Endothelial cell of umbilical vein (primary cell): ENCODE data around the gene KCNE3. TPM values are rescaled to one million over a fixed set of nuclear protein-coding genes. Genes with fewer than 3 reads are reported as not detected.

ENCODE experiments used
- BruUV-seq: library from RNA; stranded (reverse); fragments of 400-500 nt; replicated peaks from 2 replicates; lab custom pipeline; 2021; lab: Mats Ljungman, UMichigan
- CTCF ChIA-PET: fragments of 300-600, 350-600 bp; sonication (Branson Sonifier 250); formaldehyde crosslinking; loops from one replicate; lab custom pipeline; 2021; ENCODE audit warnings: antibody characterized with exemption, inconsistent platforms; lab: Charles Lee
- POLR2A ChIA-PET: fragments of 300-600, 350-600 bp; sonication (Branson Sonifier 250); formaldehyde crosslinking; loops from one replicate; lab custom pipeline; 2021; ENCODE audit warnings: antibody characterized with exemption, inconsistent platforms; lab: Charles Lee
- DNase-seq: peaks from one replicate; pipeline ENCODE4 v3.0.0-alpha.2; 2011; ENCODE audit warnings: low read depth, low spot score
- FAIRE-seq: peaks from 2 replicates; lab custom pipeline; 2011; peaks lifted over from hg19 to GRCh38; lab: Jason Lieb, UNC
- H2AFZ ChIP-seq: 2 replicates; pipeline ENCODE4 v1.6.0; 2012; ENCODE audit warnings: low read depth, low read length, control low read depth, inconsistent platforms
- H3K27ac ChIP-seq: 2 replicates; pipeline ENCODE4 v1.5.1; 2011; ENCODE audit warnings: low read depth, mild to moderate bottlenecking, control low read depth, low read length, moderate library complexity; ENCODE audit not compliant: insufficient read depth
- H3K27me3 ChIP-seq, 2 experiments: 2 replicates each; pipeline versions ENCODE4 v1.6.0 to v1.6.1; 2011; ENCODE audit warnings: low read length in 2 of 2, mixed read lengths in 1 of 2; ENCODE audit not compliant: control insufficient read depth in 2 of 2, insufficient read depth in 2 of 2
- H3K36me3 ChIP-seq, 2 experiments: 2 replicates in 1 of 2; 3 replicates in 1 of 2; pipeline ENCODE4 v1.5.1; 2011; ENCODE audit warnings: low read length in 2 of 2, mild to moderate bottlenecking in 1 of 2, moderate library complexity in 1 of 2; ENCODE audit not compliant: control insufficient read depth in 2 of 2, insufficient read depth in 2 of 2; ENCODE audit errors: extremely low read depth in 1 of 2
- H3K4me1 ChIP-seq: 3 replicates; pipeline ENCODE4 v1.5.1; 2011; ENCODE audit warnings: mild to moderate bottlenecking, low read length; ENCODE audit not compliant: control insufficient read depth, insufficient read depth; ENCODE audit errors: extremely low read depth
- H3K4me2 ChIP-seq: 2 replicates; pipeline ENCODE4 v1.6.1; 2011; ENCODE audit warnings: low read length, control low read depth, mixed read lengths; ENCODE audit not compliant: insufficient read depth
- H3K4me3 ChIP-seq, 3 experiments: fragments of 200-600 bp in 1 of 3; sonication (generic), shearing (Covaris generic) in 1 of 3; replicated peaks in 1 of 3; 2 replicates each; pipeline ENCODE4 v1.5.1; 2011 to 2016; ENCODE audit warnings: control low read depth in 3 of 3, low read length in 3 of 3, mild to moderate bottlenecking in 2 of 3, inconsistent platforms in 1 of 3, low read depth in 1 of 3, moderate library complexity in 1 of 3; ENCODE audit not compliant: insufficient read depth in 1 of 3
- H3K79me2 ChIP-seq: 2 replicates; pipeline ENCODE4 v1.6.0; 2012; ENCODE audit warnings: low read length, inconsistent platforms; ENCODE audit not compliant: control insufficient read depth, insufficient read depth
- H3K9ac ChIP-seq: replicated peaks from 2 replicates; pipeline ENCODE3; 2011; ENCODE audit warnings: low read length, control low read depth; ENCODE audit not compliant: insufficient read depth; ENCODE audit errors: extremely low read depth
- H3K9me1 ChIP-seq: replicated peaks from 3 replicates; pipeline ENCODE4 v1.6.0; 2011; ENCODE audit warnings: mild to moderate bottlenecking, low read length; ENCODE audit not compliant: control insufficient read depth, insufficient read depth; ENCODE audit errors: extremely low read depth
- H3K9me3 ChIP-seq: replicated peaks from 2 replicates; pipeline ENCODE4 v1.5.1; 2012; ENCODE audit warnings: low read length, inconsistent platforms; ENCODE audit not compliant: control insufficient read depth, insufficient read depth
- H4K20me1 ChIP-seq: replicated peaks from 2 replicates; pipeline ENCODE3; 2011; ENCODE audit warnings: mild to moderate bottlenecking, low read length; ENCODE audit not compliant: control insufficient read depth, insufficient read depth; ENCODE audit errors: extremely low read depth
- CTCF ChIP-seq, 2 donors: IDR thresholded peaks; 1 replicate in 1 of 2; 2 replicates in 1 of 2; pipeline ENCODE4 v1.5.1; 2011; ENCODE audit warnings: low read length in 2 of 2, mild to moderate bottlenecking in 2 of 2, moderate library complexity in 2 of 2, control low read depth in 1 of 2, inconsistent platforms in 1 of 2, low read depth in 1 of 2; ENCODE audit not compliant: insufficient read depth in 1 of 2; ENCODE audit errors: extremely low read depth in 1 of 2
- FOS ChIP-seq: IDR thresholded peaks from 2 replicates; pipeline ENCODE4 v1.6.1; 2011; ENCODE audit warnings: mild to moderate bottlenecking, low read length, moderate library complexity, borderline replicate concordance; ENCODE audit not compliant: insufficient read depth
- GATA2 ChIP-seq: IDR thresholded peaks from 2 replicates; pipeline ENCODE4 v1.7.0; 2011; ENCODE audit warnings: low read depth, mild to moderate bottlenecking, moderate library complexity, mixed read lengths, low read length; ENCODE audit not compliant: insufficient read length, insufficient read depth
- JUN ChIP-seq: IDR thresholded peaks from 2 replicates; pipeline ENCODE4 v1.6.1; 2011; ENCODE audit warnings: borderline replicate concordance, low read depth; ENCODE audit not compliant: insufficient read length, insufficient read depth
- MAX ChIP-seq: IDR thresholded peaks from 2 replicates; pipeline ENCODE4 v1.6.1; 2011; ENCODE audit not compliant: insufficient read depth, insufficient read length
- MYC ChIP-seq: IDR thresholded peaks from one replicate; pipeline ENCODE4 v1.6.1; 2011; ENCODE audit warnings: mild to moderate bottlenecking, low read depth, low read length
- POLR2A ChIP-seq: IDR thresholded peaks from 2 replicates; pipeline ENCODE4 v1.6.1; 2012; ENCODE audit warnings: low read depth, mild to moderate bottlenecking, control low read depth, low read length
- POLR2AphosphoS5 ChIP-seq: IDR thresholded peaks from 2 replicates; pipeline ENCODE4 v1.6.1; 2012; ENCODE audit warnings: low read depth, mild to moderate bottlenecking, control low read depth, low read length, moderate library complexity; ENCODE audit not compliant: insufficient read depth
- dilution Hi-C: fragments of 300-500 bp; cut with MboI; formaldehyde crosslinking; loops from one replicate; pipeline ENCODE4 v1.15.0; 2019; ENCODE audit warnings: low sequenced_read_pairs; ENCODE audit not compliant: extremely low pct_ligation_motif_present
- intact Hi-C: fragments of 100-400 bp; cut with micrococcal nuclease; formaldehyde crosslinking; loops from one replicate; pipeline ENCODE4 v1.10.0; 2022
- polyA plus RNA-seq, 4 experiments: library from polyadenylated mRNA; depleted of rRNA in 3 of 4; stranded (reverse) in 3 of 4; unstranded in 1 of 4; fragments of >200 nt; gene quantifications; 2 replicates each; pipeline versions ENCODE4 v1.2.1 to v1.2.3, GENCODE V29; 2011 to 2012; ENCODE audit warnings: missing spikeins in 1 of 4
- total RNA-seq: library from RNA; stranded (reverse); gene quantifications from 2 replicates; pipeline ENCODE4 v1.2.3, GENCODE V29; 2021

The KCNE3 gene
- total and polyA plus RNA-seq, 2 donors (not counting 3 experiments of a cell fraction or from before 2014, with no cell fraction given): 0.97 to 2.2 TPM

GRCh38 chr11:74478877-74479731 is 11.8 kb upstream of the KCNE3 start:
- no peak overlapping the region for H3K9ac ChIP-seq
- H2AFZ ChIP-seq: no peak overlapping the region
- no peak overlapping the region for H3K27ac ChIP-seq
- H3K36me3 ChIP-seq: no peaks in the 10 kb centered on the region
- no TSS peak for BruUV-seq
- ChIA-PET POLR2A (no interaction called here), CTCF (interaction anchor here (1.5 kb wide), 1 partner anchor 25 kb away, joined by 4 read pairs; no protein-coding TSS in a partner anchor)
- intact Hi-C loops (no loop called here), dilution Hi-C loops (loop anchor here (10.0 kb wide), 1 partner anchor 396 kb away; no protein-coding TSS in a partner anchor)
- no peaks in the 10 kb centered on the region for H3K79me2 ChIP-seq
- no peak overlapping the region for H3K4me3 ChIP-seq
- no peak for TF ChIP-seq POLR2A
- TF ChIP-seq FOS: no peak
- no peak for TF ChIP-seq JUN
- no peak for FAIRE-seq
- DNase-seq: no peak
- no peaks in the 10 kb centered on the region for H3K4me1 ChIP-seq
- no peaks in the 10 kb centered on the region for H3K9me1 ChIP-seq
- peaks cover 0 to 2% of the 10 kb centered on the region in 2 experiments for H3K27me3 ChIP-seq
- no peaks in the 10 kb centered on the region for H4K20me1 ChIP-seq
- no peak overlapping the region for H3K4me2 ChIP-seq
- H3K9me3 ChIP-seq: no peaks in the 10 kb centered on the region

- ChIA-PET POLR2A (no interaction called here), CTCF (interaction anchor here (1.1 to 1.4 kb wide), 3 partner anchors 23 to 89 kb away, joined by 3 to 10 read pairs (median 4); no protein-coding TSS in a partner anchor)
- H3K9ac ChIP-seq: no peak overlapping the region
- peaks cover 3% of the 10 kb centered on the region for H3K4me1 ChIP-seq
- H2AFZ ChIP-seq: no peak overlapping the region
- intact Hi-C loops (no loop called here), dilution Hi-C loops (loop anchor here (10.0 kb wide), 1 partner anchor 398 kb away; no protein-coding TSS in a partner anchor)
- no peaks in the 10 kb centered on the region for H3K9me3 ChIP-seq
- no peaks in the 10 kb centered on the region for H4K20me1 ChIP-seq
- H3K4me2 ChIP-seq: no peak overlapping the region
- H3K27ac ChIP-seq: no peak overlapping the region
- H3K4me3 ChIP-seq: no peak overlapping the region
- BruUV-seq: no TSS peak
- TF ChIP-seq POLR2AphosphoS5: no peak
- TF ChIP-seq MAX: no peak
- TF ChIP-seq MYC: no peak
- TF ChIP-seq POLR2A: no peak
- TF ChIP-seq CTCF (IDR thresholded peaks at IDR 0.05; ENCODE audit: extremely low read depth in 1 of 2, insufficient read depth in 1 of 2, low read depth in 1 of 2, low read length in 2 of 2): no peak
- TF ChIP-seq GATA2: no peak
- FAIRE-seq (no peak), DNase-seq (no peak)
- H3K36me3 ChIP-seq: no peaks in the 10 kb centered on the region
- peaks cover 0 to 4% of the 10 kb centered on the region in 2 experiments for H3K27me3 ChIP-seq
- H3K9me1 ChIP-seq: no peaks in the 10 kb centered on the region
- H3K79me2 ChIP-seq: no peaks in the 10 kb centered on the region
Measured at GRCh38 chr11:74476536-74476935, 9.2 kb upstream of the KCNE3 start.
